GM12864 (cell line): ENCODE measurements around the gene CST7.
"Not testable (repeated sequence)": the region's sequence is repeated elsewhere in the genome, so short reads cannot be mapped to it uniquely, and the experiment has no call there.

Source experiments
- DNase-seq: peaks from one replicate; pipeline ENCODE4 v3.0.0-alpha.2; 2011; ENCODE audit warnings: low read depth
- H3K4me3 ChIP-seq: 2 replicates; pipeline ENCODE4 v1.5.1; 2011; ENCODE audit warnings: mild to moderate bottlenecking, low read depth, low read length, control low read depth
- TF ChIP-seq, protein P1 (sequence below): IDR thresholded peaks from 2 replicates; pipeline ENCODE4 v1.5.1; 2011; ENCODE audit warnings: low read depth, mild to moderate bottlenecking, moderate library complexity, low read length, control low read depth, inconsistent platforms; ENCODE audit errors: missing control alignments

Gene CST7

DNA sequence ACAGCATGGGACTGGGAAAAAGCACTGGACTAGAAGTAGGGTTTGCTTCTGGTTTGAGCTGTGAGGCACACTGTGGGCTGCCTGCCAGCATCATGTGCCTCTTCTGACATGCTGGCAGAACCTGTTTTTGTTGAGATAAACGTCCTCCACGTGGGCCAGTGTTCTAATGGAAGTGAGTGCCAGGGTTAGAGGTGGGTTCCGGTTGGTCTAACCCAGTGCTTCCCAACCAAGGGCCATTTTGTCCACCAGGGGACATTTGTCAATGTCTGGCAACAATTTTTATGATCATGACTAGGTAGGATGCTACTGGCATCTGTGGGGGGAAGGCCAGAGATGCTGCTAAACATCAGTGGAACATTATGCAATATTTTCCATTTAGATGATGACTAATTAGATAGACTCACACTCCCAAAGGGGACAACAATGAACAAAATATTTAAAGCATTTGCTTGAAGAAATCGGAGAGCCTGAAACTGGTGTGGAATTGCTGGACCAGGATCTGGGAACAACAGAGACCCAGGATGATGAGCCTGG lies 51.3 kb downstream of the CST7 start:
- H3K4me3 ChIP-seq, result no peak overlapping the region
- TF ChIP-seq, protein P1, sequence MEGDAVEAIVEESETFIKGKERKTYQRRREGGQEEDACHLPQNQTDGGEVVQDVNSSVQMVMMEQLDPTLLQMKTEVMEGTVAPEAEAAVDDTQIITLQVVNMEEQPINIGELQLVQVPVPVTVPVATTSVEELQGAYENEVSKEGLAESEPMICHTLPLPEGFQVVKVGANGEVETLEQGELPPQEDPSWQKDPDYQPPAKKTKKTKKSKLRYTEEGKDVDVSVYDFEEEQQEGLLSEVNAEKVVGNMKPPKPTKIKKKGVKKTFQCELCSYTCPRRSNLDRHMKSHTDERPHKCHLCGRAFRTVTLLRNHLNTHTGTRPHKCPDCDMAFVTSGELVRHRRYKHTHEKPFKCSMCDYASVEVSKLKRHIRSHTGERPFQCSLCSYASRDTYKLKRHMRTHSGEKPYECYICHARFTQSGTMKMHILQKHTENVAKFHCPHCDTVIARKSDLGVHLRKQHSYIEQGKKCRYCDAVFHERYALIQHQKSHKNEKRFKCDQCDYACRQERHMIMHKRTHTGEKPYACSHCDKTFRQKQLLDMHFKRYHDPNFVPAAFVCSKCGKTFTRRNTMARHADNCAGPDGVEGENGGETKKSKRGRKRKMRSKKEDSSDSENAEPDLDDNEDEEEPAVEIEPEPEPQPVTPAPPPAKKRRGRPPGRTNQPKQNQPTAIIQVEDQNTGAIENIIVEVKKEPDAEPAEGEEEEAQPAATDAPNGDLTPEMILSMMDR, result no peak
- no peak for DNase-seq

DNA sequence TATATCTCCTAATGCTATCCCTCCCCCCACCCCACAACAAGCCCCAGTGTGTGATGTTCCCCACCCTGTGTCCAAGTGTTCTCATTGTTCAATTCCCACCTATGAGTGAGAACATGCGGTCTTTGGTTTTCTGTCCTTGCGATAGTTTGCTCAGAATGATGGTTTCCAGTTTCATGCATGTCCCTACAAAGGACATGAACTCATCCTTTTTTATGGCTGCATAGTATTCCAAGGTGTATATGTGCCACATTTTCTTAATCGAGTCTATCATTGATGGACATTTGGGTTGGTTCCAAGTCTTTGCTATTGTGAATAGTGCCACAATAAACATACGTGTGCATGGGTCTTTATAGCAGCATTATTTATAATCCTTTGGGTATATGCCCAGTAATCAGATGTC lies 52.3 kb downstream of the CST7 start:
- not testable (repeated sequence) for DNase-seq, H3K4me3 ChIP-seq

DNA sequence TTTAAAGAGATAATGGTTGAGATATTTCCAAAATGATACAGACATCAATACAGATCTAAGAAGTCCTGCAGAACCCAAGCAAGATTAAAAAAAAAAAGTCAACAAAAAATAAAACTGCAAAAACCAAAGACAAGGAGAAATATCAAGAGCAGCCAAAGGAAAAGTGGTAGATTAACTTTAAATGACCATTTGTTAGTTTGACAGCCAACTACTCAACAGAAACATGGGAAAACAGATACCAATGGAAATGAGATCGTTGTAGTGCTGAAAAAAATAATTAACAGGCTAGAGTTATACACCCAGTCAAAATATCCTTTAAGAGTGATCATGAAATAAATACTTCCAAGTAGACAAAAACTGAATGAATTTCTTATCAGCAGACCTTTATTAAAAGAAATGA lies 53.9 kb downstream of the CST7 start:
- no peak overlapping the region for H3K4me3 ChIP-seq
- DNase-seq, result no peak
- TF ChIP-seq, protein P1, result no peak

DNA sequence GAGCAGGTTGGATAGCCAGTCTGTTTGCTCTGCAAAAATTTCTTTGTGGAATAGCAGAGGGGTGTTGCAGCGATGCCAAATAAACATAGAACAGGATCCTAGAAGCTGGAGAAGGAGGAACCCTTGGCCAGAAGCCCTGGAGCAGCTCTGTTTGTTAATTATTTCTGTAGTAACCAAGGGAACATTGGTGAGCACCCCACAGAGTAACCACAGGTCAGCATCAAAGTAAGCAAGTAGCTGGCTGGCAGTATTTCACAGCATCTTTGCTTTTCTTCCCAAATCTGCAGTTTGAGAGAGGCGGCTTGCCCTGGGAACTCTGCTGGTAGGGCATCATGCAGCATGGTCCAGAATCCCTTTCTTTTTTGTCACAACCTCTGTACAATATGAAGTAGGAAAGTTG lies 56.2 kb downstream of the CST7 start:
- TF ChIP-seq, protein P1, result no peak
- DNase-seq, result no peak
- no peak overlapping the region for H3K4me3 ChIP-seq

DNA sequence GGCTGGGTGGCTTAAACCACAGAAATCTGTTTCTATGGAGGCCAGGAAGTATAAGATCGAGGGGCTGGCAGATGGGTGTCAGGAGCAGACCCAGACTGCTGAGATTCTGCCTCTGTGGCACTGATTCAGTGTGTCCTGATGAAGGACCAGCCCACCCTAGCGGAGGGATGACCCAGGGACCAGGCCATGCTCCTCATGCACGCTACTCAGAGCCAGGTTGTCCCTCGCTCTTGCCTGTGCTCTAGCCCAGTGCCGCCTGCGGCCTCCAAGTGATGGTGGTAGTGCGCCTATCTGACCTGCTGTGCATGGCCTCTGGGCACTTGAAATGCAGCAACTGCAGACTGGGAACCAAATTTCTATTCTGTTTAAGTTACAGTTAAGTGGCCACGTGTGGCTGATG lies 56.6 kb downstream of the CST7 start:
- DNase-seq, result no peak
- H3K4me3 ChIP-seq, result no peak overlapping the region
- TF ChIP-seq, protein P1, result no peak

DNA sequence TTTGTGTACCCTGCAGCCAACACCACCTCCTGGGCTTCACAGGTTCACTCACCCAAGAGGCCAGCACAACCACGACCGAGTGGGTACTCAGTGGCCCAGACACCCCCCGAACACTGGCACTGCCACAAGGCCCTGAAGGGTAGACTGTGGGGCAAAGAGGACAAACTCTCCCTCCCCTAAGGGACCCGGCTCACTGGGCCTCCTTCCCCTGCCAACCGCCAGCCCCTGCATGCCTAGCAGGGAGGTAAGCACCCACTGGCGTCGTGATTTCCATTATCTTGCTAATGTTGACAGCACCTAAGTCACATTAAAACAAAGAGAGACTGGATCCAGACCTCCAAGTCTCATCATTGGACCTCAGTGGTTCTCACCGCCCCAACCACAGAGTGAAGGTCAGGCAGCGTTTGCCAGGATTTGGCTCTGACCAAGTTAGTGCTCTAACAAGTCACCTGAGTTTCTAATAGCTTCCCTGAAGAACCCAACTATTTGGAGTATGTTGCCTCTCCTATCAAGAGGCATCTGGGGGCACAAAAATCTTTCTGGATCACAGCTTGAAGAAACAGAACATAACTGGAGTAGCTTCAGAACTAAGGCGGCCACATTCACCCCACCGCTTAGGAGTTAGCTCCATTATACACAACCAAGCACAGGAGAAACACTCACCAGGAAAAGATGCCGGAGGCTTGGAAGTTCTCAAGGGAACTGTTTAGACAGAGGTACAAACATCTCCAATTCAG lies 57.5 kb downstream of the CST7 start:
- TF ChIP-seq, protein P1, result no peak
- H3K4me3 ChIP-seq, result no peak overlapping the region
- no peak for DNase-seq

DNA sequence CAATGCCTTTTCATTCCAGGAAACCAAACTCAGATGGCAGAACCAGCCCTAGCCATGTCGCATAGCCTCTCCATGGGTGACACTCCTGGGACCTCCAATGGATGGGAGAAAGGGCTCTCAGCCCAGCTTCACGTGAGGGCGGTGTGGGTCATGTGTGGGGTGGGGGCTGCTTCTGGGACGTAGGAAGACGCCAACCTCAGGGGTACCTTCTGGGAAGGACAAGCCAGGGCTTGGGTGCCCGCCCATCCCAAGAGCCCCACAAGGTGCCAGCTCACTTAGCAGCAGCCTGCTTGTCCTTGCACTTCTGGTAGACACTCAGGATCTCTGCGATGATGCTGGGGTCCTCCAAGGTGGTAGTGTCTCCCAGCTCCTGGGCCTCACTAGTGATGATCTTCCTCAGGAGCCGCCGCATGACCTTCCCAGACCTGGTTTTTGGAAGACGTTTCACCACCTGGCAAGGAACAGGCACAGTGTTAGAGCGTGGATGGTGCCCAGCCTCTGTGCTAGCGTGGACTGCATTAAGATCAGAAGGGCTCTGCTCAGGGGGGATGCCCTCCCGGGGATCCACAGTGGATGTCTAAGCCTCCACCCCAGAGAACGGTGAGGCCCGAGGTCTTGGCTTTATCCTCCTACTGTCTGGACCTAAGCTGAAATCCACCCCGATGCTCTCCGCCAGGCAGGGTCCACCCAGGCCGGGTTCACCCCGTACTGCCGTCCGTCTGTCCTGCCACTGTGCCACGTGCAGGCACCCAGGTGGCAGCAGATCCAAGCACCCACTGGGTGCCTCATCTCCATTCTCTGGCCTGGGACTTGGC lies 58.6 kb downstream of the CST7 start:
- no peak for DNase-seq
- TF ChIP-seq, protein P1, result no peak

More for the DNA sequence above, 58.6 kb downstream of the CST7 start:
- H3K4me3 ChIP-seq, result no peak overlapping the region
